ENCODE data around the gene MRPS35. TPM values are rescaled to one million over a fixed set of nuclear protein-coding genes. Genes with fewer than 3 reads are reported as not detected.
A peak's percentile ranks its signal among the peaks of the same experiment; 100 is the strongest.
"Not testable (repeated sequence)": the region's sequence is repeated elsewhere in the genome, so short reads cannot be mapped to it uniquely, and the experiment has no call there.

MRPS35 gene
- total RNA-seq, 1 donor from 2014 or later = 79.4 TPM

DNA sequence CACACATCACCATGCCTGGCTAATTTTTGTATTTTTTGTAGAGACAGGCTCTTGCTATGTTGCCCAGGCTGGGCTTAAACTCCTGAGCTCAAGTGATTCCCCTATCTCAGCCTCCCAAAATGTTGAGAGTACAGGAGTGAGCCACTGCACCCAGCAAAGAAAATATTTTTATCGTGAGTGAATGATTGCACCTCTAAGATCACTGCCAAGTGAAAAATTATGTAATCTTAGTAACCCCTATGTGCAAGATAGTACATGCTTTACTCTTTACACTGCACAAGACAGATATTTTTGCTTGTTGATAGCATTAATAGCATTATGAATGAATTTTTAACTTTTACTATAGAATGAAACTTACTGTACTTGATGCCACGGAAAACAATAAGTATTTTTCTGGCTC, 3.4 kb upstream of the MRPS35 start:
- DNase-seq (ENCODE audit: low read depth) = no peak

- no peak for DNase-seq (ENCODE audit: low read depth)
These were observed 1.3 kb upstream of the MRPS35 start for GRCh38 chr12:27709212-27709931.

DNA sequence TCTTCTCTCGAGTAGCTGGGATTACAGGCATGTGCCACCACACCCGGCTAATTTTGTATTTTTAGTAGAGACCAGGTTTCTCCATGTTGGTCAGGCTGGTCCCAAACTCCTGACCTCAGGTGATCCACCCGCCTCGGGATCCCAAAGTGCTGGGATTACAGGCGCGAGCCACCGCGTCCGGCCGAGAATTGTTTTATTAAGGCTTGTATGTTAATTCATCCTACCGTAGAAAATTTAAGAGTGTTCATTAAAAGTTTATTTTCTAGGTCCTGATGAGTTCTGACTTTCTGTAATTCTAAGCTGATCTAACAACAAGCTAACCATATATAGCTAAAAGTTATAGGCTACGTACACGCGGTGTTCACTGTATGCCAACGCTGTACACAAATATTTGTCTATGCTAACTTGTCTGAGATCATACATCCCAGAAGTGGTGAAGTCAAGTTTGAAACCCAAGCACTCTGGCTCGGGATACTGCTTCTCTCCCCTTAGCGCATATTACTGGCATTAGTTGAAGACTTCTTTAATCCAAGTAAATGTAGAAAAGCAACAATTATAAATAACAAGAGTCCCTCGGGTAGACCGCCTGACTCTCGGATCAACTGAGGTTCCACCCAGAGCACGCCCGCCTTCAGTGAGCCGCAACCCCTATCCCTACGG, 570 bp upstream of the MRPS35 start:
- no peak for DNase-seq (ENCODE audit: low read depth)

DNA sequence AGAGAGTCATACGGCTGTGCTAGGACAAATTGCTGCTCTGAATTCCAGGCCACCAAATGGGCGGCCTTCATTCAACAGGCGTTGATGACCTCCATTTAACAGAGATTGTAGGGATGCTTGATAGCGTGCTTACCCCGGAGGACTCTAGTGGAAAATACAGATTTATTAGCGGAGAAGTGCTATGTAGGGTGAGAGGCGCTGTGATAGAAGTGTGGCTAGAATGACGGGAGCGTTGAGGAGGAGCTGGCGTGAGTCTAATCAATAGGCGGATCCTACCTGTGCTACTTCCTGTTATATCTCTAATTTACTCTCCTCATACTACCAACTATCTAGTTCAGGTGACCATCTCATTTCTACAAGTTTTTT, 668 bp downstream of the MRPS35 start:
- DNase-seq (ENCODE audit: low read depth) = no peak

GRCh38 chr12:27711967-27712366, 1.3 kb downstream of the MRPS35 start:
- DNase-seq (ENCODE audit: low read depth) = no peak

- DNase-seq (ENCODE audit: low read depth) = no peak
These were observed 12.6 kb downstream of the MRPS35 start for GRCh38 chr12:27723212-27723611.

- DNase-seq (ENCODE audit: low read depth) = no peak
These were observed 19.5 kb downstream of the MRPS35 start for GRCh38 chr12:27730097-27730588.

DNA sequence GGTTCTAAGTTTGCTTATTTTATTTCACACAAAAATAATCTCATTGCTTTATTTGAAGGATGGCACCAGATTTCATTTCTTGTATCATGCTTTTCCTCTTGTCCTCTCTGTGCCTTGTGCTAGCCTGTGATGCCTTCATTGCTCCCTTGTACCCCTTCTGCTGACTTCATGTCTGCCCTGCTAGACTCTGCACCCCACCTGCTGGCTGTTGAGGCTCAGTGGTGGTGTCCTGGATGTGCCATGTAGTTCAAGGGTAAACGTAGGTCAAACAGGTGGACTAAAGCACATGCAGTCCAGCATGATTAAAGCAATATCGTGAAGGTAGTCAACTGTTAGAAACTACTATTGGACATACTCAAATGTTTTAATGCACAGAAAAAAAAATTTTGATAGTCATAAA, 21.6 kb downstream of the MRPS35 start:
- peak; percentile 6 for DNase-seq (ENCODE audit: low read depth)

DNA sequence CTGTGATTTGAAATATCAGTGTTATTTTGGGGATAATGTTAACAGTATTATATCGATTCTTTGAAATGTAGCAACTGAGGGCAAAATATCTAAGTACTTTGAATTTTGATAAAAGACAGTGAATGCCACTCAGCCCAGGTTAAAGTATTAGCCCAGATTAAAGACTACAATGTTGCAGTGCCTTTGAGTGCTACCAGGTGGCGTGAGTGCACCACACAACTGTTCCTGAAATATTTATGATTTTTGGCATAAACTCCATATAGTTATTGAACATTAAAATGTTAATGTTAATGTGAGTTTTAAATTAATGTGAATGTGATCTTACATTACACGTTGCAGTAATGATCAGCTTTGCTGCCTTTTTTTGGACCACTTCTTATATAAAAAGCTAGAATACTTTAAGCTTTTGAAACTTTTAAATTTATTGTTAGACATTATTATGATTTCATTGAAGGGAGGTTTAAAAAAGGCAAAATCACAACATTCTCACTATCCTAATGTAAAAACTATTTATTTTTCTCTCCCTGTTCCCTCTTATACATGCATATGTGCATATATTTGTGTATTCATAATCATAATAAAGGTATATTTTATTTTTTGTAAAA, 22.5 kb downstream of the MRPS35 start:
- peak; percentile 33 for DNase-seq (ENCODE audit: low read depth)

GRCh38 chr12:27733791-27734190, 23.2 kb downstream of the MRPS35 start:
- DNase-seq (ENCODE audit: low read depth) = no peak

GRCh38 chr12:27734321-27734720, 23.7 kb downstream of the MRPS35 start:
- DNase-seq (ENCODE audit: low read depth) = not testable (repeated sequence)

DNA sequence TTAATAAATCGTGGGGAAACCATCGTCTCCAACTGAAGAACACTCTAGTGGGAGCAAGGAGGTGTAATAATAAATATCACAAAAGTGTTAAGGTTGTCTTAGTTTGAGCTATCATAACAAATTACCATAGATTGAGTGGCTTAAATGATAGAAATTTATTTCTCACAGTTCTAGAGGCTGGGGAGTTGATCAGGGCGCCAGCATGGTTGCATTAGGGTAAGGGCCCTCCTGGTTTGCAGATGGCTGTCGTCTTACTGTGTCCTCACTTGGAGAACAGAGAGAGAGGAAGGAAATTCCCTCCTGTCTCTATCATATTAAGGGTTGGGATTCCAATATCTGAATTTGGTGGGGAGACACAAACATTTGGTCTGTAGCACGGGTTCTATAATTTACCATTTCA, 33.0 kb downstream of the MRPS35 start:
- no peak for DNase-seq (ENCODE audit: low read depth)

DNA sequence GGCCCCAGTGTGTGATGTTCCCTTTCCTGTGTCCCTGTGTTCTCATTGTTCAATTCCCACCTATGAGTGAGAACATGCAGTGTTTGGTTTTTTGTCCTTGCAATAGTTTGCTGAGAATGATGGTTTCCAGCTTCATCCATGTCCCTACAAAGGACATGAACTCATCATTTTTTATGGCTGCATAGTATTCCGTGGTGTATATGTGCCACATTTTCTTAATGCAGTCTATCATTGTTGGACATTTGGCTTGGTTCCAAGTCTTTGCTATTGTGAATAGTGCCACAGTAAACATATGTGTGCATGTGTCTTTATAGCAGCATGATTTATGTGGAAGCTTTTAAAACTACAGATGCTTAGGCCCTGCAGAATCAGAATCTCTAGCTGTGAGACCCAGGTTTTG, 35.1 kb downstream of the MRPS35 start:
- DNase-seq (ENCODE audit: low read depth) = not testable (repeated sequence)

DNA sequence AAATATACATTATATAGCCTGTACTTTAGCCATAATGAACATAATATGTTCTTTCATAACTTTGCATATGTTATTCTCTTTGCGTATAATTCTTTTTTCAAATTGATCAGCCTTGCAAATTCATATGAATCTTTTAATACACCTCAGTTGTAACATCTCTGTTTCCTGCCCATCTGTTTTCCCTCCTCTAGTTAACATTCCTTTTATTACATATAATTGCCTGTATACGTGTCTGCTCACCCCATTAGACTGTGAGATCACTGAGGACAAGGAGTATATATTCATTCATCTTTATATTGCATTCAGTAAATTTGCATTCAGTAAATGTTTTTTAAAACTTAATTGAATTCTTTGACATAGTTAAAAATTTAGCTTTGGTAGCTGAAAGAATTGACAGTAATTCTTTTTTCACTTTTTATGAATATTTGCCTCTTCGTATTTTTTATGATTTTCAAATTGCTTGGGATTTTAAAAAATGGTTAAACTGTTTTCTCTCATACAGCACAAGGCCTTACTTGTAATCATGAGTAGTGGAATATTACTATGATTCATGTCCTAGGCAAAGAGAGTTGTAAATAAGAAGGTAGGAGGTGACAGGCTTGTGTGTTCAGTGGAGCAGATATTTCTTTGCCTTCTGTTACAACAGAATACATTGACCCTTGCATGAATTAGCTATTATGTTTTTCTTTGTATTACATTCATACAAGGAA, 36.6 kb downstream of the MRPS35 start:
- peak; percentile 4 for DNase-seq (ENCODE audit: low read depth)

GRCh38 chr12:27751386-27752047, 40.9 kb downstream of the MRPS35 start:
- no peak for DNase-seq (ENCODE audit: low read depth)

DNA sequence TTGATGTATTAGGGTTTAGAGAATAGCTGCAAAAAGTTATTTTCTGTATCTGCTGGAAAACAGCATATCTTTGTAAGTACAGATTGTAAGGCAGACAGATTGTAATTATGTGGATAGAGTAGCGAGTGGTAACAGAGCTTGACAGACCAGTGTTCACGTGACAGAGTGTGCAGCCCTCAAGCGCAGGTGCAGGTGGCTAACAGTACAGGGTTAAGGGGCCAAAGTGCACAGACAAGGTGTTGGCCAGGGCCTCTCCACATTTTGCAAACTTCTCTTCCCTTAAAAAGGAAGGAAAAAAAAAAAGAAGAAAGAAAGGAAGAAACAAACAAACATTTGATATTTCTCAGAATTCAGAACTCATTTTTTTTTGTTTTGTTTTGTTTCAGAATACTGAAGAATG, 44.2 kb downstream of the MRPS35 start:
- no peak for DNase-seq (ENCODE audit: low read depth)

DNA sequence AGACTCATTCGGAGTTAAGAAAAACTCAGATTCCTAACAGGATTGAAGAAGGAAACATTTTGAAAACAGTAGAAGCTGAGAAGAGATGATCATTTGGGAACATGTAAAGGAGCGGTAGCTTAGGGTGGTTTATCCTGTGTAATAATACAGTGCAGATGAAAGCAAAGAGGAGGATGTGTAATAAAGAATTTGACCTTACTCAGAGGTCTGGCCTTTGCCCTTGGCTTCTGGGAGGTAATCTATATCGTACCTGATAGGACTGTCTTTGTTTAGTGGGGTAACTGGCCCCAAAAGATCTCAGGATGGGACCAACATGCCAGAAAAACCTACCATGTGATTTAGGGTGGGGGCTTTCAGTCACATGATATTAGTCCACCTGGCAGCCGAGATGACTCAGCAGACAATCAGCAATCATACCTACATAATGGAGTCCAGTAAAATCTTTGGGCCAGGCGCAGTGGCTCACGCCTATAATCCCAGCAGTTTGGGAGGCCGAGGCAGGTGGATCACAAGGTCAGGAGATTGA, 46.1 kb downstream of the MRPS35 start:
- no peak for DNase-seq (ENCODE audit: low read depth)

- no peak for DNase-seq (ENCODE audit: low read depth)
These were observed 52.1 kb downstream of the MRPS35 start for GRCh38 chr12:27762757-27763156.

DNA sequence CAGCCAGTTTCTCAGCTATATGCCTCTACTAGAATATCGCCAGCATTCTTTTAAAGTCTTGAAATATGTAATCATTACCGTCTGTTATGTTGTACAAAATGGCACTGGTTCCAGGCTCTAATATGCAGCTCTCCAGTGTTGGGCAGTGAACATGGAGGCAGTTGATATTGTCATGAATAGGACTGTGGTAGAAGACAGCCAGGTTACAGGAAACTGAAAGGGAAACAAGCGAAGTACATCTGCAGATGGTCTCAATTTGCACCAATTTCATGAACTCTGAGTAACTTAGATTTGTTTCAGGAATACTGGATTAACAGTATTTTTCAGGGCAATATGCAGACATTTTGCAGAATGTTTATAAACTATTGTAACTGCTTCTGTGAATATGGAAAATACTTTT, 56.0 kb downstream of the MRPS35 start:
- no peak for DNase-seq (ENCODE audit: low read depth)

DNA sequence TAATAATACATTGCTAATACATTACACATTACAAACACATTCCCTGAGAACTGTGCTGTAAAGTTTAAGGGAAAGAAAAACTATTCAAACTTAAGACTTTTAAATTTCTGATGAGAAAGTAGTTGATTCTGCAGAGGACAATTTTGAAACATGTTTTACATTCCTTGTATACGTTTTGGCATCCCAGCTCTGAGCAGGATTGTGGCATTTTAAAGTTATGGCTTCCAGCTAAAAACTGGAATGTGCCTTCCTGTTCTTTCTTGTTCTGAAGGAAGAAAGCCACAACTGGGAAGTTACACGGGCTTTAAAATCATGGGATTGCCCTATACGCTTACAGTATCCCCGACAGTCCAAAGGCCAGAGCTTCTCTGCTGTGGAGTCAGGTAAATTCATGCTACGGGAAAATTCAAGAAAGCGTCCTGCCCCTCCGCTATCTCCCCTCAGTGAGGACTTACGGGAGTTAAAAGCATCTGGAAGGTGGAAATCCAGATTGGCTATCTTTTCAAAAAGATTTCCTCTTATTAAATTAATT, 58.6 kb downstream of the MRPS35 start:
- DNase-seq (ENCODE audit: low read depth) = no peak

Data from myocyte (in vitro differentiated cells).